A549 (cell line): ENCODE results near the gene ADAR.

Source experiments
- FOXS1 ChIP-seq: fragments of 250-450 bp; sonication (Bioruptor Pico); IDR thresholded peaks from 2 replicates; pipeline ENCODE4 v1.5.0; 2020; ENCODE audit warnings: mild to moderate bottlenecking, moderate library complexity
- HDAC2 ChIP-seq: fragments of 200-600 bp; sonication (generic); IDR thresholded peaks from 2 replicates; pipeline ENCODE4 v1.6.1; 2016
- NR3C1 ChIP-seq: fragments of >200 bp; sonication (Bioruptor Twin); formaldehyde crosslinking; IDR thresholded peaks from 3 replicates; pipeline ENCODE4 v1.6.1; 2017
- PHF8 ChIP-seq: fragments of 200-600 bp; sonication (generic); IDR thresholded peaks from 2 replicates; pipeline ENCODE4 v1.6.1; 2016; ENCODE audit warnings: low read depth, mild to moderate bottlenecking, antibody characterized with exemption, moderate library complexity, borderline replicate concordance
- TFCP2L1 ChIP-seq: fragments of 250-450 bp; sonication (Bioruptor Pico); IDR thresholded peaks from 2 replicates; pipeline ENCODE4 v1.5.0; 2021; ENCODE audit warnings: mild to moderate bottlenecking
- TF ChIP-seq, protein P1 (sequence below): fragments of >200 bp; sonication (Bioruptor Twin); formaldehyde crosslinking; IDR thresholded peaks from 3 replicates; pipeline ENCODE4 v1.5.1; 2016
- TF ChIP-seq, protein P2 (sequence below): fragments of 200-600 bp; sonication (generic); IDR thresholded peaks from 2 replicates; pipeline ENCODE4 v1.6.1; 2016; ENCODE audit warnings: antibody characterized with exemption, mild to moderate bottlenecking, moderate library complexity

DNA sequence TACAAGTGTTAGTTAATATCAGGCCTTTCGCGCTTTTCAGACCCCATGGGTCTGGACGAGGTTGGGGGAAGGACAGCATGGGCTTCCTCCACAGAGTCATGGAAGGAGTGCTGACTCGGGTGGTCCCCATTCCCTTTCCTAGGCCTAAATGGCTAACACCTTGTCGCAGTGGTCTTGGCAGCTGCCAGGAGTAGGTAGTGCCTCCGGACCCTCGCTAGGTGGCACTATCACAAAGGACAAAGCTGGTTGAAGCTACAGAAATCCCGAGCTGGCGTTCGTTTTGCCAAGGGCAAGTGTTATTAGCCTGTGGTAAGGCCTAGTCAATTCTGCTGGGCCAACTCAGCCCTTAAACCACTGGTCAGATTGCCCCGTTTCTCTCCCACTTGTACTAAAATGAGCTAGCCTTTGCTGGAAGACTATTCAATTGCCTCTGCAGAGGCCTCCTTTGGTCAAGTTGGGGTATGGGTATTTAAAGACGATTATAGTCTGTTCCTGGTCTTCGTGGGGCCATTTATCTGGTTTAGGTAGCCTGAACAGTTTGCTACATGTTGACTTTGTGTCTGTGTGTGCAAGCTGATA, 48.4 kb downstream of the ADAR start:
- TF ChIP-seq NR3C1, result no peak
- TF ChIP-seq, protein P1, sequence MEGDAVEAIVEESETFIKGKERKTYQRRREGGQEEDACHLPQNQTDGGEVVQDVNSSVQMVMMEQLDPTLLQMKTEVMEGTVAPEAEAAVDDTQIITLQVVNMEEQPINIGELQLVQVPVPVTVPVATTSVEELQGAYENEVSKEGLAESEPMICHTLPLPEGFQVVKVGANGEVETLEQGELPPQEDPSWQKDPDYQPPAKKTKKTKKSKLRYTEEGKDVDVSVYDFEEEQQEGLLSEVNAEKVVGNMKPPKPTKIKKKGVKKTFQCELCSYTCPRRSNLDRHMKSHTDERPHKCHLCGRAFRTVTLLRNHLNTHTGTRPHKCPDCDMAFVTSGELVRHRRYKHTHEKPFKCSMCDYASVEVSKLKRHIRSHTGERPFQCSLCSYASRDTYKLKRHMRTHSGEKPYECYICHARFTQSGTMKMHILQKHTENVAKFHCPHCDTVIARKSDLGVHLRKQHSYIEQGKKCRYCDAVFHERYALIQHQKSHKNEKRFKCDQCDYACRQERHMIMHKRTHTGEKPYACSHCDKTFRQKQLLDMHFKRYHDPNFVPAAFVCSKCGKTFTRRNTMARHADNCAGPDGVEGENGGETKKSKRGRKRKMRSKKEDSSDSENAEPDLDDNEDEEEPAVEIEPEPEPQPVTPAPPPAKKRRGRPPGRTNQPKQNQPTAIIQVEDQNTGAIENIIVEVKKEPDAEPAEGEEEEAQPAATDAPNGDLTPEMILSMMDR, result peak; percentile 94
- TF ChIP-seq FOXS1, result no peak
- TF ChIP-seq, protein P2, sequence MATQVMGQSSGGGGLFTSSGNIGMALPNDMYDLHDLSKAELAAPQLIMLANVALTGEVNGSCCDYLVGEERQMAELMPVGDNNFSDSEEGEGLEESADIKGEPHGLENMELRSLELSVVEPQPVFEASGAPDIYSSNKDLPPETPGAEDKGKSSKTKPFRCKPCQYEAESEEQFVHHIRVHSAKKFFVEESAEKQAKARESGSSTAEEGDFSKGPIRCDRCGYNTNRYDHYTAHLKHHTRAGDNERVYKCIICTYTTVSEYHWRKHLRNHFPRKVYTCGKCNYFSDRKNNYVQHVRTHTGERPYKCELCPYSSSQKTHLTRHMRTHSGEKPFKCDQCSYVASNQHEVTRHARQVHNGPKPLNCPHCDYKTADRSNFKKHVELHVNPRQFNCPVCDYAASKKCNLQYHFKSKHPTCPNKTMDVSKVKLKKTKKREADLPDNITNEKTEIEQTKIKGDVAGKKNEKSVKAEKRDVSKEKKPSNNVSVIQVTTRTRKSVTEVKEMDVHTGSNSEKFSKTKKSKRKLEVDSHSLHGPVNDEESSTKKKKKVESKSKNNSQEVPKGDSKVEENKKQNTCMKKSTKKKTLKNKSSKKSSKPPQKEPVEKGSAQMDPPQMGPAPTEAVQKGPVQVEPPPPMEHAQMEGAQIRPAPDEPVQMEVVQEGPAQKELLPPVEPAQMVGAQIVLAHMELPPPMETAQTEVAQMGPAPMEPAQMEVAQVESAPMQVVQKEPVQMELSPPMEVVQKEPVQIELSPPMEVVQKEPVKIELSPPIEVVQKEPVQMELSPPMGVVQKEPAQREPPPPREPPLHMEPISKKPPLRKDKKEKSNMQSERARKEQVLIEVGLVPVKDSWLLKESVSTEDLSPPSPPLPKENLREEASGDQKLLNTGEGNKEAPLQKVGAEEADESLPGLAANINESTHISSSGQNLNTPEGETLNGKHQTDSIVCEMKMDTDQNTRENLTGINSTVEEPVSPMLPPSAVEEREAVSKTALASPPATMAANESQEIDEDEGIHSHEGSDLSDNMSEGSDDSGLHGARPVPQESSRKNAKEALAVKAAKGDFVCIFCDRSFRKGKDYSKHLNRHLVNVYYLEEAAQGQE, result no peak
- TF ChIP-seq PHF8, result no peak
- no peak for TF ChIP-seq TFCP2L1 (CRISPR knock-in tag)
- TF ChIP-seq HDAC2, result no peak
